HepG2 (cell line): ENCODE measurements around the gene FRMD6. TPM values are rescaled to one million over a fixed set of nuclear protein-coding genes. Genes with fewer than 3 reads are reported as not detected.

Source experiments
- ATAC-seq: fragments of 200-7000 bp; cut with Tn5 transposase; 3 replicates; pipeline ENCODE4 v1.9.1; 2020; ENCODE audit warnings: mild to moderate bottlenecking, moderate library complexity
- BruUV-seq: library from RNA; stranded (reverse); fragments of 400-500 nt; replicated peaks from 2 replicates; lab custom pipeline; 2021; lab: Mats Ljungman, UMichigan
- CTCF ChIA-PET: fragments of 300-600 bp; formaldehyde crosslinking; extraction: SDS; loops from one replicate; lab custom pipeline; 2021; ENCODE audit warnings: low total read pairs, inconsistent platforms, low intra/inter-chr PET ratio; lab: Yijun Ruan, JAX
- POLR2A ChIA-PET: fragments of 350-600 bp; sonication (Branson Sonifier 250); formaldehyde crosslinking; loops from one replicate; lab custom pipeline; 2020; ENCODE audit warnings: antibody characterized with exemption, inconsistent platforms; lab: Yijun Ruan, JAX
- DNase-seq: peaks from one replicate; pipeline ENCODE4 v3.0.0-alpha.2; 2015; ENCODE audit warnings: low spot score
- FAIRE-seq: peaks from 3 replicates; lab custom pipeline; 2011; peaks lifted over from hg19 to GRCh38; lab: Jason Lieb, UNC
- H2AFZ ChIP-seq: one replicate; pipeline ENCODE4 v1.6.1; 2011; ENCODE audit warnings: low read length, inconsistent platforms
- H3K27ac ChIP-seq: fragments of 300-600 bp; 3 replicates; pipeline ENCODE4 v1.8.0; 2011; ENCODE audit warnings: mixed run types, mild to moderate bottlenecking, mixed read lengths, low read length, inconsistent platforms; ENCODE audit not compliant: insufficient read depth; ENCODE audit errors: extremely low read length
- H3K27me3 ChIP-seq, 2 experiments: fragments of 200-600 bp in 1 of 2; 2 replicates in 1 of 2; 3 replicates in 1 of 2; pipeline versions ENCODE4 v1.6.0 to v1.8.0; 2011; ENCODE audit warnings: low read length in 2 of 2, mild to moderate bottlenecking in 2 of 2, moderate library complexity in 2 of 2, inconsistent platforms in 1 of 2; ENCODE audit not compliant: insufficient read depth in 2 of 2, control insufficient read depth in 1 of 2
- H3K36me3 ChIP-seq, 2 experiments: fragments of 200-600 bp in 1 of 2; replicated peaks in 1 of 2; 2 replicates in 1 of 2; 3 replicates in 1 of 2; pipeline versions ENCODE4 v1.5.1 to v1.8.0; 2011; ENCODE audit warnings: low read length in 2 of 2, inconsistent platforms in 1 of 2; ENCODE audit not compliant: insufficient read depth in 2 of 2, control insufficient read depth in 1 of 2
- H3K4me1 ChIP-seq: 2 replicates; pipeline ENCODE4 v1.5.1; 2012; ENCODE audit warnings: low read length, inconsistent platforms; ENCODE audit not compliant: insufficient read depth
- H3K4me2 ChIP-seq: 2 replicates; pipeline ENCODE4 v1.6.0; 2011; ENCODE audit warnings: low read depth, low read length, inconsistent platforms
- H3K4me3 ChIP-seq, 3 experiments: fragments of 200-600 bp in 1 of 3; sonication (generic), shearing (Covaris generic) in 1 of 3; replicated peaks in 1 of 3; 2 replicates each; pipeline ENCODE4 v1.5.1; 2011 to 2016; ENCODE audit warnings: low read length in 3 of 3, inconsistent platforms in 2 of 3, low read depth in 2 of 3, mild to moderate bottlenecking in 2 of 3, control low read depth in 1 of 3, mixed read lengths in 1 of 3; ENCODE audit not compliant: insufficient read depth in 1 of 3
- H3K79me2 ChIP-seq: one replicate; pipeline ENCODE4 v1.6.1; 2011; ENCODE audit warnings: low read length, inconsistent platforms; ENCODE audit not compliant: insufficient read depth
- H3K9ac ChIP-seq: 2 replicates; pipeline ENCODE4 v1.6.0; 2011; ENCODE audit warnings: mild to moderate bottlenecking, low read depth, low read length, inconsistent platforms; ENCODE audit not compliant: insufficient read depth
- H3K9me3 ChIP-seq: 2 replicates; pipeline ENCODE4 v1.5.1; 2012; ENCODE audit warnings: mild to moderate bottlenecking, low read length
- H4K20me1 ChIP-seq: 2 replicates; pipeline ENCODE4 v1.6.0; 2011; ENCODE audit warnings: inconsistent platforms, mild to moderate bottlenecking, low read length, moderate library complexity; ENCODE audit not compliant: insufficient read depth
- DPF2 ChIP-seq: sonication (generic); formaldehyde crosslinking; IDR thresholded peaks from 2 replicates; pipeline ENCODE4 v1.4.0; 2020; ENCODE audit warnings: mild to moderate bottlenecking, low read depth, missing genetic modification reagents, borderline replicate concordance
- MIER2 ChIP-seq: IDR thresholded peaks from 2 replicates; pipeline ENCODE4 v1.6.1; 2016; ENCODE audit warnings: missing biosample characterization, missing genetic modification reagents
- MTF2 ChIP-seq: sonication (generic); formaldehyde crosslinking; IDR thresholded peaks from 2 replicates; pipeline ENCODE4 v1.5.0; 2020; ENCODE audit warnings: missing genetic modification reagents, borderline replicate concordance
- RELA ChIP-seq: sonication (generic); formaldehyde crosslinking; IDR thresholded peaks from 2 replicates; pipeline ENCODE4 v1.4.0; 2020; ENCODE audit warnings: missing genetic modification reagents
- SALL1 ChIP-seq: sonication (generic); formaldehyde crosslinking; IDR thresholded peaks from 2 replicates; pipeline ENCODE4 v1.8.0; 2022; ENCODE audit warnings: mild to moderate bottlenecking, missing genetic modification reagents
- SNAPC2 ChIP-seq: sonication (generic); formaldehyde crosslinking; IDR thresholded peaks from 2 replicates; pipeline ENCODE4 v1.8.1; 2022; ENCODE audit warnings: mild to moderate bottlenecking, missing genetic modification reagents
- STAG1 ChIP-seq: sonication (generic); formaldehyde crosslinking; IDR thresholded peaks from 2 replicates; pipeline ENCODE4 v1.4.0; 2020; ENCODE audit warnings: missing genetic modification reagents
- ZFP62 ChIP-seq: sonication (generic); formaldehyde crosslinking; IDR thresholded peaks from 2 replicates; pipeline ENCODE4 v1.4.0; 2020; ENCODE audit warnings: missing genetic modification reagents
- ZNF414 ChIP-seq: sonication (generic); formaldehyde crosslinking; IDR thresholded peaks from 2 replicates; pipeline ENCODE4 v1.5.0; 2020; ENCODE audit warnings: missing genetic modification reagents
- ZNF556 ChIP-seq: sonication (generic); formaldehyde crosslinking; IDR thresholded peaks from 2 replicates; pipeline ENCODE4 v1.4.0; 2020; ENCODE audit warnings: mild to moderate bottlenecking, missing genetic modification reagents, borderline replicate concordance
- ZNF772 ChIP-seq: sonication (generic); formaldehyde crosslinking; IDR thresholded peaks from 2 replicates; pipeline ENCODE4 v1.5.0; 2020; ENCODE audit warnings: mild to moderate bottlenecking, missing genetic modification reagents
- ZSCAN12 ChIP-seq: sonication (generic); formaldehyde crosslinking; IDR thresholded peaks from 2 replicates; pipeline ENCODE4 v1.9.0; 2021; ENCODE audit warnings: mild to moderate bottlenecking, missing genetic modification reagents
- WGBS: methylation state at CpG from one replicate; pipeline ENCODE4 v1.1.6; 2017; ENCODE audit warnings: low lambda C conversion rate; 5-methylcytosine and 5-hydroxymethylcytosine counted together
- in situ Hi-C: cut with HindIII; loops from 2 replicates; pipeline ENCODE4 v1.10.0; 2017; ENCODE audit warnings: low pct_unique_long_range_greater_than_20kb; ENCODE audit not compliant: extremely low pct_ligation_motif_present
- intact Hi-C: fragments of 100-400 bp; cut with micrococcal nuclease; formaldehyde crosslinking; loops from one replicate; pipeline ENCODE4 v1.10.0; 2022; ENCODE audit not compliant: unreplicated experiment
- polyA plus RNA-seq, 8 experiments: library from polyadenylated mRNA; depleted of rRNA in 3 of 8; stranded (reverse) in 7 of 8; unstranded in 1 of 8; fragments of >200 nt; fragmentation: Illumina TruSeq in 4 of 8; extraction: Trizol in 4 of 8; gene quantifications; 2 replicates each; pipeline versions ENCODE4 v1.2.1 to v1.2.3, GENCODE V29; 2011 to 2016; ENCODE audit warnings: low read depth in 4 of 8, missing spikeins in 1 of 8, mixed read lengths in 1 of 8; ENCODE audit not compliant: insufficient read depth in 1 of 8
- total RNA-seq, 5 experiments: library from RNA; depleted of rRNA; stranded (reverse); fragments of >200 nt; fragmentation: Illumina TruSeq; extraction: Trizol; gene quantifications; 2 replicates each; pipeline ENCODE4 v1.2.3, GENCODE V29; 2016; ENCODE audit warnings: low read depth in 1 of 5

Gene FRMD6
- total and polyA plus RNA-seq, 2 of the 13 experiments (the other 11 are each of a cell fraction or from before 2014, with no cell fraction given): 2.4 to 5.4 TPM

- TF ChIP-seq MTF2 (CRISPR knock-in tag) (no peak), MIER2 (CRISPR knock-in tag) (no peak), DPF2 (no peak)
These were observed 40.9 kb downstream of the FRMD6 start (continued) for GRCh38 chr14:51692646-51693045.

GRCh38 chr14:51697848-51698247 is 46.1 kb downstream of the FRMD6 start:
- Histone ChIP-seq H4K20me1 (no peaks in the 10 kb centered on the region), H3K36me3 (no peaks in the 10 kb centered on the region), H3K9me3 (no peaks in the 10 kb centered on the region), H3K27ac (no peak overlapping the region), H3K4me1 (peaks cover 13% of the 10 kb centered on the region), H2AFZ (no peak overlapping the region), H3K27me3 (no peaks in the 10 kb centered on the region), H3K79me2 (no peaks in the 10 kb centered on the region), H3K9ac (no peak overlapping the region), H3K4me3 (no peak overlapping the region), H3K4me2 (no peak overlapping the region)
- intact Hi-C loops: no loop called here
- FAIRE-seq: no peak
- in situ Hi-C loops: no loop called here
- WGBS: 85% methylated on average over 3 of the region's 3 CpGs
- POLR2A ChIA-PET: no interaction called here
- CTCF ChIA-PET: no interaction called here
- no TSS peak for BruUV-seq
- ATAC-seq: no peak
- TF ChIP-seq ZSCAN12: no peak
- TF ChIP-seq STAG1 (CRISPR knock-in tag): no peak
- TF ChIP-seq SNAPC2 (CRISPR knock-in tag): no peak
- TF ChIP-seq ZFP62: no peak
- TF ChIP-seq SALL1 (CRISPR knock-in tag): no peak
- TF ChIP-seq ZNF772: no peak
- no peak for TF ChIP-seq RELA
- no peak for TF ChIP-seq ZNF556 (CRISPR knock-in tag)
- TF ChIP-seq ZNF414 (CRISPR knock-in tag): no peak
- DNase-seq: no peak
